ENCODE results near the gene OTC.

DNA sequence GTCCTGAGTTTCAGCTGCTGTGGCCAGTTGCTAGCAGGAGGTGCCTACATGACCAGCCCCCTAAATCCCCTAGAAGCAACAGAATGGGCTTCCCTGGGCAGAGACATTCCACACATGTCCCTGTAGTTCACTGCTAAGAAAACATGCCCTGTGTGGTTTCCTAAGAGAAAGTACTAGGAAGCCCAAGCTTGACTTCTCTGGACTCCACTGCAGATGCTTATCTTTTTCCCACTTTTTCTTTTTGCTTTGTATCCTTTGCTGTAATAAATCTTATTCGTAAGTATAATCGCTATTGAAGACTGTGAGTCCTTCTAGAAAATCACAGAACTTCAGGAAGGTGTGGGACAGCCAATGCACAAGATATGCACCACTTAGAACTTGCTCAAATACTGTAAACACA is 40.7 kb upstream of the OTC start:
- TF ChIP-seq POLR2A (IDR thresholded peaks at IDR 0.05) = no peak
- TF ChIP-seq, protein P1, sequence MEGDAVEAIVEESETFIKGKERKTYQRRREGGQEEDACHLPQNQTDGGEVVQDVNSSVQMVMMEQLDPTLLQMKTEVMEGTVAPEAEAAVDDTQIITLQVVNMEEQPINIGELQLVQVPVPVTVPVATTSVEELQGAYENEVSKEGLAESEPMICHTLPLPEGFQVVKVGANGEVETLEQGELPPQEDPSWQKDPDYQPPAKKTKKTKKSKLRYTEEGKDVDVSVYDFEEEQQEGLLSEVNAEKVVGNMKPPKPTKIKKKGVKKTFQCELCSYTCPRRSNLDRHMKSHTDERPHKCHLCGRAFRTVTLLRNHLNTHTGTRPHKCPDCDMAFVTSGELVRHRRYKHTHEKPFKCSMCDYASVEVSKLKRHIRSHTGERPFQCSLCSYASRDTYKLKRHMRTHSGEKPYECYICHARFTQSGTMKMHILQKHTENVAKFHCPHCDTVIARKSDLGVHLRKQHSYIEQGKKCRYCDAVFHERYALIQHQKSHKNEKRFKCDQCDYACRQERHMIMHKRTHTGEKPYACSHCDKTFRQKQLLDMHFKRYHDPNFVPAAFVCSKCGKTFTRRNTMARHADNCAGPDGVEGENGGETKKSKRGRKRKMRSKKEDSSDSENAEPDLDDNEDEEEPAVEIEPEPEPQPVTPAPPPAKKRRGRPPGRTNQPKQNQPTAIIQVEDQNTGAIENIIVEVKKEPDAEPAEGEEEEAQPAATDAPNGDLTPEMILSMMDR (IDR thresholded peaks at IDR 0.05) = no peak

Data from Peyer's patch (tissue), 4 donors.